Karpas-422 (cell line): ENCODE results near the gene PAIP2. TPM values are rescaled to one million over a fixed set of nuclear protein-coding genes. Genes with fewer than 3 reads are reported as not detected.
"Not testable (repeated sequence)": the region's sequence is repeated elsewhere in the genome, so short reads cannot be mapped to it uniquely, and the experiment has no call there.

Source experiments
- DNase-seq: peaks from one replicate; pipeline ENCODE4 v3.0.0-alpha.2; 2015
- H2AFZ ChIP-seq: fragments of 200-600 bp; sonication (generic); 2 replicates; pipeline ENCODE4 v1.6.1; 2014; ENCODE audit warnings: antibody characterized with exemption, low read length, mixed read lengths
- H3K27ac ChIP-seq: fragments of 200-600 bp; sonication (generic); 2 replicates; pipeline ENCODE4 v1.5.1; 2014; ENCODE audit warnings: mild to moderate bottlenecking, low read length, moderate library complexity
- H3K27me3 ChIP-seq: fragments of 200-600 bp; sonication (generic); 2 replicates; pipeline ENCODE4 v1.6.1; 2014; ENCODE audit warnings: low read length, mixed read lengths
- H3K36me3 ChIP-seq: fragments of 200-600 bp; sonication (generic); 2 replicates; pipeline ENCODE4 v1.6.1; 2014; ENCODE audit warnings: low read length, mixed read lengths; ENCODE audit not compliant: insufficient read depth
- H3K4me1 ChIP-seq: fragments of 200-600 bp; sonication (generic); 2 replicates; pipeline ENCODE4 v1.6.1; 2014; ENCODE audit warnings: mild to moderate bottlenecking, low read length, mixed read lengths
- H3K4me2 ChIP-seq: fragments of 200-600 bp; sonication (generic); 2 replicates; pipeline ENCODE4 v1.6.1; 2014; ENCODE audit warnings: low read length, low read depth, mild to moderate bottlenecking; ENCODE audit not compliant: poor library complexity, severe bottlenecking
- H3K4me3 ChIP-seq: fragments of 200-600 bp; sonication (generic); 2 replicates; pipeline ENCODE4 v1.5.1; 2014; ENCODE audit warnings: mild to moderate bottlenecking, antibody characterized with exemption, low read length, mixed read lengths
- H3K79me2 ChIP-seq: fragments of 200-600 bp; sonication (generic); 2 replicates; pipeline ENCODE4 v1.6.1; 2014; ENCODE audit warnings: mild to moderate bottlenecking, low read length, mixed read lengths
- H3K9ac ChIP-seq: fragments of 200-600 bp; sonication (generic); 2 replicates; pipeline ENCODE4 v1.6.0; 2014; ENCODE audit warnings: low read length
- H3K9me2 ChIP-seq: fragments of 200-600 bp; sonication (generic), shearing (Covaris generic); replicated peaks from 2 replicates; pipeline ENCODE4 v1.6.0; 2014; ENCODE audit warnings: mild to moderate bottlenecking, low read length, moderate library complexity; ENCODE audit not compliant: insufficient read depth
- H3K9me3 ChIP-seq: fragments of 300-700, 200-600 bp; sonication (generic); 2 replicates; pipeline ENCODE4 v1.6.1; 2014; ENCODE audit warnings: low read length, mixed read lengths
- H4K20me1 ChIP-seq: fragments of 200-600 bp; sonication (generic); 2 replicates; pipeline ENCODE4 v1.6.1; 2014; ENCODE audit warnings: mild to moderate bottlenecking, antibody characterized with exemption, low read length, low read depth; ENCODE audit not compliant: insufficient read depth
- total RNA-seq: library from RNA; depleted of rRNA; stranded (reverse); fragments of >200 nt; shearing (Covaris generic); gene quantifications from 2 replicates; pipeline ENCODE4 v1.2.3, GENCODE V29; 2014; ENCODE audit warnings: low replicate concordance

The PAIP2 gene
- total RNA-seq, 1 experiment from 2014 or later: 113 TPM

- Histone ChIP-seq H3K9ac (no peak overlapping the region), H3K9me3 (no peaks in the 10 kb centered on the region), H3K27ac (no peak overlapping the region), H3K4me1 (peaks cover 56% of the 10 kb centered on the region), H3K27me3 (no peaks in the 10 kb centered on the region), H3K9me2 (no peaks in the 10 kb centered on the region), H3K4me3 (no peak overlapping the region), H3K4me2 (peak overlapping the region; percentile 2), H4K20me1 (peaks cover 88% of the 10 kb centered on the region), H3K79me2 (peaks cover 100% of the 10 kb centered on the region), H2AFZ (no peak overlapping the region), H3K36me3 (peaks cover 15% of the 10 kb centered on the region; the same call in 1 of the 2 replicates)
- DNase-seq: no peak
Measured at GRCh38 chr5:139308797-139309196, 32.9 kb upstream of the PAIP2 start.

- not testable (repeated sequence) for H3K4me3 ChIP-seq, H2AFZ ChIP-seq, H3K9me3 ChIP-seq, H3K27ac ChIP-seq, H3K4me2 ChIP-seq, DNase-seq, H3K27me3 ChIP-seq, H3K9ac ChIP-seq, H3K9me2 ChIP-seq
- Histone ChIP-seq H4K20me1 (peaks cover 87% of the 10 kb centered on the region), H3K4me1 (peaks cover 36% of the 10 kb centered on the region), H3K79me2 (peaks cover 100% of the 10 kb centered on the region), H3K36me3 (peaks cover 31% of the 10 kb centered on the region)
Measured at GRCh38 chr5:139310715-139311186, 30.9 kb upstream of the PAIP2 start.

- H2AFZ ChIP-seq: no peak overlapping the region
- no peaks in the 10 kb centered on the region for H3K27me3 ChIP-seq
- peaks cover 100% of the 10 kb centered on the region for H3K79me2 ChIP-seq
- no peak overlapping the region for H3K9ac ChIP-seq
- H3K4me1 ChIP-seq: peaks cover 23% of the 10 kb centered on the region
- no peak overlapping the region for H3K4me2 ChIP-seq
- H3K4me3 ChIP-seq: no peak overlapping the region
- H3K9me2 ChIP-seq: no peaks in the 10 kb centered on the region
- no peak for DNase-seq
- H4K20me1 ChIP-seq: peaks cover 80% of the 10 kb centered on the region
- peaks cover 44% of the 10 kb centered on the region for H3K36me3 ChIP-seq
- no peaks in the 10 kb centered on the region for H3K9me3 ChIP-seq
- no peak overlapping the region for H3K27ac ChIP-seq
Measured at GRCh38 chr5:139312075-139312474, 29.6 kb upstream of the PAIP2 start.

GRCh38 chr5:139314276-139314675 is 27.4 kb upstream of the PAIP2 start:
- no peak overlapping the region for H3K4me2 ChIP-seq
- no peak overlapping the region for H3K4me3 ChIP-seq
- no peak overlapping the region for H2AFZ ChIP-seq
- H3K36me3 ChIP-seq: peaks cover 64% of the 10 kb centered on the region
- H3K9me2 ChIP-seq: no peaks in the 10 kb centered on the region
- H3K9me3 ChIP-seq: no peaks in the 10 kb centered on the region
- no peak overlapping the region for H3K9ac ChIP-seq
- H3K27me3 ChIP-seq: no peaks in the 10 kb centered on the region
- no peak overlapping the region for H3K27ac ChIP-seq
- peaks cover 99% of the 10 kb centered on the region for H3K79me2 ChIP-seq
- peaks cover 58% of the 10 kb centered on the region for H4K20me1 ChIP-seq
- H3K4me1 ChIP-seq: peaks cover 7% of the 10 kb centered on the region; the same call in 1 of the 2 replicates
- no peak for DNase-seq

- H3K9me2 ChIP-seq: no peaks in the 10 kb centered on the region
- H3K4me1 ChIP-seq: peaks cover under 1% of the 10 kb centered on the region; the same call in 1 of the 2 replicates
- no peaks in the 10 kb centered on the region for H3K27me3 ChIP-seq
- no peak overlapping the region for H2AFZ ChIP-seq
- no peak overlapping the region for H3K27ac ChIP-seq
- peaks cover 63% of the 10 kb centered on the region for H3K36me3 ChIP-seq
- H3K9me3 ChIP-seq: no peaks in the 10 kb centered on the region
- H3K4me2 ChIP-seq: no peak overlapping the region
- DNase-seq: no peak
- peaks cover 96% of the 10 kb centered on the region for H3K79me2 ChIP-seq
- peaks cover 49% of the 10 kb centered on the region for H4K20me1 ChIP-seq
- H3K4me3 ChIP-seq: no peak overlapping the region
- H3K9ac ChIP-seq: no peak overlapping the region
Measured at GRCh38 chr5:139315056-139315615, 26.5 kb upstream of the PAIP2 start.

- Histone ChIP-seq H4K20me1 (no peaks in the 10 kb centered on the region), H3K79me2 (no peaks in the 10 kb centered on the region), H3K27ac (no peak overlapping the region), H3K27me3 (no peaks in the 10 kb centered on the region), H3K9ac (no peak overlapping the region), H3K9me3 (no peaks in the 10 kb centered on the region), H2AFZ (no peak overlapping the region), H3K4me2 (no peak overlapping the region), H3K4me3 (no peak overlapping the region), H3K9me2 (no peaks in the 10 kb centered on the region), H3K36me3 (peaks cover 15% of the 10 kb centered on the region; the same call in 1 of the 2 replicates), H3K4me1 (peaks cover 18% of the 10 kb centered on the region)
- no peak for DNase-seq
Measured at GRCh38 chr5:139335811-139336210, 5.8 kb upstream of the PAIP2 start.

- Histone ChIP-seq H3K4me3 (no peak overlapping the region), H3K9ac (no peak overlapping the region), H3K36me3 (peaks cover 8% of the 10 kb centered on the region; the same call in 1 of the 2 replicates), H3K9me2 (no peaks in the 10 kb centered on the region), H4K20me1 (peaks cover 26% of the 10 kb centered on the region), H2AFZ (no peak overlapping the region), H3K27me3 (no peaks in the 10 kb centered on the region), H3K4me2 (peak overlapping the region; percentile 93), H3K9me3 (no peaks in the 10 kb centered on the region), H3K79me2 (peaks cover 32% of the 10 kb centered on the region), H3K27ac (peak overlapping the region; percentile 44), H3K4me1 (peaks cover 46% of the 10 kb centered on the region)
- no peak for DNase-seq
Measured at GRCh38 chr5:139340051-139340450, 1.6 kb upstream of the PAIP2 start.

- Histone ChIP-seq H4K20me1 (peaks cover 26% of the 10 kb centered on the region), H3K9me2 (no peaks in the 10 kb centered on the region), H3K27me3 (no peaks in the 10 kb centered on the region), H2AFZ (no peak overlapping the region; the same call in 1 of the 2 replicates), H3K79me2 (peaks cover 44% of the 10 kb centered on the region), H3K9me3 (no peaks in the 10 kb centered on the region), H3K36me3 (peaks cover 13% of the 10 kb centered on the region; the same call in 1 of the 2 replicates), H3K4me3 (peak overlapping the region; percentile 94), H3K27ac (peak overlapping the region; percentile 38; the same call in 1 of the 2 replicates), H3K9ac (peak overlapping the region; percentile 96), H3K4me1 (peaks cover 48% of the 10 kb centered on the region), H3K4me2 (peak overlapping the region; percentile 93)
- no peak for DNase-seq
Measured at GRCh38 chr5:139341187-139341688, 416 bp upstream of the PAIP2 start.
